Mesenchymal stem cell (in vitro differentiated cells and primary cell): Measurements from ENCODE around the gene MTFR1L.

Experiments
- DNase-seq: peaks from one replicate; pipeline ENCODE4 v3.0.0-alpha.2; 2013
- H2AFZ ChIP-seq: one replicate; pipeline ENCODE4 v1.6.1; 2013; ENCODE audit warnings: low read depth, mild to moderate bottlenecking, control low read depth, inconsistent platforms, low read length, moderate library complexity
- H2AK5ac ChIP-seq: 2 replicates; pipeline ENCODE4 v1.6.1; 2013; ENCODE audit warnings: low read length, moderate library complexity, mild to moderate bottlenecking, inconsistent platforms; ENCODE audit not compliant: severe bottlenecking
- H2BK120ac ChIP-seq: one replicate; pipeline ENCODE4 v1.6.1; 2013; ENCODE audit warnings: low read depth, mild to moderate bottlenecking, inconsistent platforms, low read length, moderate library complexity
- H2BK12ac ChIP-seq, 2 experiments: one replicate each; pipeline ENCODE4 v1.6.1; 2013; ENCODE audit warnings: inconsistent platforms in 2 of 2, low read length in 2 of 2, mild to moderate bottlenecking in 2 of 2, moderate library complexity in 2 of 2, control low read depth in 1 of 2
- H2BK15ac ChIP-seq: one replicate; pipeline ENCODE4 v1.6.1; 2013; ENCODE audit warnings: mild to moderate bottlenecking, low read depth, inconsistent platforms; ENCODE audit not compliant: poor library complexity, severe bottlenecking
- H2BK5ac ChIP-seq: 2 replicates; pipeline ENCODE4 v1.6.1; 2013; ENCODE audit warnings: low read depth, mild to moderate bottlenecking, low read length, control low read depth, inconsistent platforms; ENCODE audit not compliant: poor library complexity, severe bottlenecking
- H3K14ac ChIP-seq, 2 experiments: one replicate each; pipeline ENCODE4 v1.6.1; 2013; ENCODE audit warnings: inconsistent platforms in 2 of 2, low read length in 2 of 2, control low read depth in 1 of 2, mild to moderate bottlenecking in 1 of 2, moderate library complexity in 1 of 2
- H3K18ac ChIP-seq, 2 experiments: one replicate each; pipeline ENCODE4 v1.6.1; 2013; ENCODE audit warnings: inconsistent platforms in 2 of 2, low read length in 2 of 2, control low read depth in 1 of 2, low read depth in 1 of 2, mild to moderate bottlenecking in 1 of 2
- H3K23ac ChIP-seq, 2 experiments: one replicate each; pipeline ENCODE4 v1.6.1; 2013; ENCODE audit warnings: inconsistent platforms in 2 of 2, low read length in 2 of 2, mild to moderate bottlenecking in 2 of 2, moderate library complexity in 2 of 2, control low read depth in 1 of 2
- H3K27ac ChIP-seq: 2 replicates; pipeline ENCODE4 v1.5.1; 2013; ENCODE audit warnings: mild to moderate bottlenecking, moderate library complexity, low read length, control low read depth, inconsistent platforms; ENCODE audit not compliant: poor library complexity, severe bottlenecking
- H3K27me3 ChIP-seq, 2 experiments: 2 replicates each; pipeline versions ENCODE4 v1.6.1 to v1.7.0; 2013; ENCODE audit warnings: low read length in 2 of 2, mild to moderate bottlenecking in 2 of 2, moderate library complexity in 2 of 2, control low read depth in 1 of 2, inconsistent platforms in 1 of 2; ENCODE audit not compliant: control insufficient read depth in 1 of 2, insufficient read depth in 1 of 2
- H3K36me3 ChIP-seq, 2 experiments: 2 replicates each; pipeline versions ENCODE4 v1.6.1 to v1.7.0; 2013; ENCODE audit warnings: low read length in 2 of 2, control low read depth in 1 of 2, inconsistent platforms in 1 of 2, low read depth in 1 of 2, mild to moderate bottlenecking in 1 of 2; ENCODE audit not compliant: insufficient read depth in 2 of 2, control insufficient read depth in 1 of 2
- H3K4ac ChIP-seq, 2 experiments: one replicate each; pipeline ENCODE4 v1.6.1; 2013; ENCODE audit warnings: inconsistent platforms in 2 of 2, low read length in 2 of 2, mild to moderate bottlenecking in 2 of 2, moderate library complexity in 2 of 2, control low read depth in 1 of 2, low read depth in 1 of 2
- H3K4me1 ChIP-seq: 2 replicates; pipeline ENCODE4 v1.6.1; 2013; ENCODE audit warnings: low read depth, low read length, control low read depth; ENCODE audit not compliant: control insufficient read depth, insufficient read depth
- H3K4me2 ChIP-seq: 2 replicates; pipeline ENCODE4 v1.6.1; 2013; ENCODE audit warnings: low read length, mild to moderate bottlenecking, inconsistent platforms; ENCODE audit not compliant: poor library complexity, severe bottlenecking
- H3K4me3 ChIP-seq, 2 experiments: 2 replicates each; pipeline versions ENCODE4 v1.5.1 to v1.7.0; 2013; ENCODE audit warnings: low read length in 2 of 2, mild to moderate bottlenecking in 2 of 2, control low read depth in 1 of 2, low read depth in 1 of 2; ENCODE audit not compliant: insufficient read depth in 1 of 2
- H3K79me1 ChIP-seq: replicated peaks from 2 replicates; pipeline ENCODE4 v1.6.1; 2013; ENCODE audit warnings: mild to moderate bottlenecking, control low read depth, low read length, inconsistent platforms; ENCODE audit not compliant: poor library complexity, severe bottlenecking
- H3K9ac ChIP-seq: 2 replicates; pipeline ENCODE4 v1.7.0; 2013; ENCODE audit warnings: mild to moderate bottlenecking, low read length, moderate library complexity
- H3K9me3 ChIP-seq: 2 replicates; pipeline ENCODE4 v1.7.0; 2013; ENCODE audit warnings: mild to moderate bottlenecking, low read length; ENCODE audit not compliant: control insufficient read depth
- H4K8ac ChIP-seq: one replicate; pipeline ENCODE4 v1.6.1; 2013; ENCODE audit warnings: inconsistent platforms, mild to moderate bottlenecking, low read length, moderate library complexity
- H4K91ac ChIP-seq: one replicate; pipeline ENCODE4 v1.6.1; 2013; ENCODE audit warnings: mild to moderate bottlenecking, low read length, inconsistent platforms
- WGBS: methylation state at CpG from one replicate; pipeline ENCODE4 v1.1.7; 2013; ENCODE audit warnings: mixed read lengths; 5-methylcytosine and 5-hydroxymethylcytosine counted together

MTFR1L gene

GRCh38 chr1:25875154-25875855 is 55.6 kb downstream of the MTFR1L start, which contains the start of gene PAQR7:
Gene PAQR7 (minus strand): TSS chr1:25875708. CDS start chr1:25863839, 11,869 bp downstream.
- DNase-seq: peak; percentile 81
- Histone ChIP-seq H3K4me2 (peak within 1 kb of the TSS; percentile 86), H3K9me3 (no peaks in the 10 kb centered on the region), H3K27me3 (peaks cover 0 to 2% of the 10 kb centered on the region in 2 experiments), H2BK12ac (peak within 1 kb of the TSS; percentile 28 to 92), H3K4me3 (peak within 1 kb of the TSS; percentile 74 to 89), H2BK120ac (peak within 1 kb of the TSS; percentile 24), H2BK5ac (peak within 1 kb of the TSS; percentile 53), H3K9ac (peak within 1 kb of the TSS; percentile 88), H2BK15ac (peak within 1 kb of the TSS; percentile 73), H4K91ac (peak within 1 kb of the TSS; percentile 34), H4K8ac (peak within 1 kb of the TSS; percentile 29), H3K18ac (peak within 1 kb of the TSS; percentile 91 to 94), H3K4me1 (peaks cover 29% of the 10 kb centered on the region), H3K36me3 (peaks cover 2 to 4% of the 10 kb centered on the region in 2 experiments), H3K27ac (peak within 1 kb of the TSS; percentile 30), H2AFZ (peak within 1 kb of the TSS; percentile 73), H2AK5ac (peak within 1 kb of the TSS; percentile 63), H3K23ac (peak within 1 kb of the TSS in 1 of 2 experiments; percentile 74), H3K79me1 (peaks cover 20% of the 10 kb centered on the region), H3K14ac (peak within 1 kb of the TSS in 1 of 2 experiments; percentile 94), H3K4ac (peak within 1 kb of the TSS; percentile 71 to 84)
- WGBS: under 1% methylated on average over 47 of the region's 75 CpGs

- Histone ChIP-seq H3K36me3 (no peaks in the 10 kb centered on the region), H3K27ac (peak overlapping the region; percentile 13), H3K18ac (peak overlapping the region; percentile 78 to 94), H4K91ac (no peak overlapping the region), H3K4me3 (peak overlapping the region; percentile 74 to 89), H2BK12ac (no peak overlapping the region), H2BK5ac (no peak overlapping the region), H3K4me1 (peaks cover 27% of the 10 kb centered on the region), H4K8ac (peak overlapping the region; percentile 29), H3K4ac (peak overlapping the region; percentile 20 to 42), H3K79me1 (peaks cover 18% of the 10 kb centered on the region), H3K27me3 (peaks cover 0 to 2% of the 10 kb centered on the region in 2 experiments), H2BK15ac (peak overlapping the region; percentile 73), H2AK5ac (no peak overlapping the region), H3K23ac (no peak overlapping the region), H3K14ac (no peak overlapping the region), H2AFZ (peak overlapping the region; percentile 73), H3K9me3 (no peaks in the 10 kb centered on the region), H3K9ac (peak overlapping the region; percentile 88), H2BK120ac (peak overlapping the region; percentile 24), H3K4me2 (peak overlapping the region; percentile 86)
- DNase-seq: no peak
- 8% methylated on average over 28 of the region's 32 CpGs for WGBS
Measured at GRCh38 chr1:25875856-25876692, 56.3 kb downstream of the MTFR1L start.

GRCh38 chr1:25876693-25877077 is 56.9 kb downstream of the MTFR1L start:
- H2AK5ac ChIP-seq: no peak overlapping the region
- no peak overlapping the region for H3K4me2 ChIP-seq
- H3K4me1 ChIP-seq: peaks cover 21% of the 10 kb centered on the region
- H2BK120ac ChIP-seq: no peak overlapping the region
- no peak overlapping the region for H3K14ac ChIP-seq
- H3K27ac ChIP-seq: no peak overlapping the region
- H3K18ac ChIP-seq: no peak overlapping the region
- no peak overlapping the region for H3K9ac ChIP-seq
- H3K23ac ChIP-seq: no peak overlapping the region
- no peak overlapping the region for H4K91ac ChIP-seq
- no peak overlapping the region for H2BK12ac ChIP-seq
- WGBS: no CpG with 5 or more reads among the region's 2 CpGs
- no peaks in the 10 kb centered on the region for H3K36me3 ChIP-seq
- H2AFZ ChIP-seq: no peak overlapping the region
- H3K9me3 ChIP-seq: no peaks in the 10 kb centered on the region
- no peak overlapping the region for H4K8ac ChIP-seq
- H3K4ac ChIP-seq: no peak overlapping the region
- no peak for DNase-seq
- no peak overlapping the region for H2BK15ac ChIP-seq
- H3K4me3 ChIP-seq: no peak overlapping the region
- peaks cover 18% of the 10 kb centered on the region for H3K79me1 ChIP-seq
- peaks cover 0 to 2% of the 10 kb centered on the region in 2 experiments for H3K27me3 ChIP-seq
- no peak overlapping the region for H2BK5ac ChIP-seq

GRCh38 chr1:25877155-25877554 is 57.4 kb downstream of the MTFR1L start:
- no peak overlapping the region for H2AFZ ChIP-seq
- no peak overlapping the region for H3K27ac ChIP-seq
- H3K18ac ChIP-seq: no peak overlapping the region
- no peak overlapping the region for H3K4me2 ChIP-seq
- H3K4me1 ChIP-seq: peaks cover 18% of the 10 kb centered on the region
- no peaks in the 10 kb centered on the region for H3K9me3 ChIP-seq
- H2AK5ac ChIP-seq: no peak overlapping the region
- H2BK12ac ChIP-seq: no peak overlapping the region
- H3K14ac ChIP-seq: no peak overlapping the region
- no peak overlapping the region for H3K9ac ChIP-seq
- H3K4ac ChIP-seq: no peak overlapping the region
- WGBS: no CpG with 5 or more reads among the region's 2 CpGs
- no peak for DNase-seq
- H3K4me3 ChIP-seq: no peak overlapping the region
- H4K91ac ChIP-seq: no peak overlapping the region
- no peak overlapping the region for H3K23ac ChIP-seq
- peaks cover 0 to 2% of the 10 kb centered on the region in 2 experiments for H3K27me3 ChIP-seq
- no peak overlapping the region for H4K8ac ChIP-seq
- no peak overlapping the region for H2BK15ac ChIP-seq
- H2BK5ac ChIP-seq: no peak overlapping the region
- no peak overlapping the region for H2BK120ac ChIP-seq
- no peaks in the 10 kb centered on the region for H3K36me3 ChIP-seq
- peaks cover 18% of the 10 kb centered on the region for H3K79me1 ChIP-seq
